ENCODE results near the gene DENND2C.

Gene DENND2C

DNA sequence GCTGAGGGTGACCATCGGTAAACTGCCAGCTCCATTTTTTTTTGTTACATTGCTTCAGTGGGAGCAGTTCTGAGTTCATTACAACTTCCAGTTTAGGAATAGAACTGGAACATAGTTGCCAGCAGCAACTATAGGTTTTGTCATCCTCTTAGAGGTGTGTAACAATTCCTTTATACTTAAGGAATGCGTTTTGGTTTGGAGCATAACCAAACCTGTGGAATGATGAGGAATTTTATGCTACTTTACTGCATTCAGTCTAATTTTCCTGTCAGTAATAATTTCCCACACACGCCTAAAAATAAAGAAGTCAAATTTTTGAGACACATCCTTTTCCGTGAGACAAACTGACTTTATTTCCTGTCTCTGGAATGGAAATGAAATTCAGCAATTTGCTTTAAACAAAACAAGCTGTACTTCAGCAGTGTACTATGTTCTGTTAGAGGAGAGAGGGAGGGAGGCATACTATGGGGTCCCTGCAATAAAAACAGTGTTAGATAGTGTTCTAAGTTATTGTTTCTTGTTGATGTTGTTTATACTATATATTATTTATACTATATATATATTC lies 30.3 kb upstream of the DENND2C start:
- Histone ChIP-seq H3K4me1 (ENCODE audit: insufficient read depth, low read length) (no peaks in the 10 kb centered on the region), H3K27ac (ENCODE audit: low read length) (no peak overlapping the region), H3K9ac (ENCODE audit: low read depth, low read length) (no peak overlapping the region), H3K4me3 (ENCODE audit: low read length) (no peak overlapping the region), H3K9me3 (ENCODE audit: insufficient read depth, low read depth, low read length) (no peaks in the 10 kb centered on the region), H3K36me3 (ENCODE audit: insufficient read depth, low read depth, low read length) (no peaks in the 10 kb centered on the region), H3K27me3 (ENCODE audit: insufficient read depth, low read length) (no peaks in the 10 kb centered on the region)

GRCh38 chr1:114696810-114697209 lies 27.0 kb upstream of the DENND2C start:
- Histone ChIP-seq H3K27me3 (ENCODE audit: insufficient read depth, low read length) (no peaks in the 10 kb centered on the region), H3K9me3 (ENCODE audit: insufficient read depth, low read depth, low read length) (no peaks in the 10 kb centered on the region), H3K4me1 (ENCODE audit: insufficient read depth, low read length) (no peaks in the 10 kb centered on the region), H3K4me3 (ENCODE audit: low read length) (no peak overlapping the region), H3K36me3 (ENCODE audit: insufficient read depth, low read depth, low read length) (no peaks in the 10 kb centered on the region), H3K9ac (ENCODE audit: low read depth, low read length) (no peak overlapping the region), H3K27ac (ENCODE audit: low read length) (no peak overlapping the region)

DNA sequence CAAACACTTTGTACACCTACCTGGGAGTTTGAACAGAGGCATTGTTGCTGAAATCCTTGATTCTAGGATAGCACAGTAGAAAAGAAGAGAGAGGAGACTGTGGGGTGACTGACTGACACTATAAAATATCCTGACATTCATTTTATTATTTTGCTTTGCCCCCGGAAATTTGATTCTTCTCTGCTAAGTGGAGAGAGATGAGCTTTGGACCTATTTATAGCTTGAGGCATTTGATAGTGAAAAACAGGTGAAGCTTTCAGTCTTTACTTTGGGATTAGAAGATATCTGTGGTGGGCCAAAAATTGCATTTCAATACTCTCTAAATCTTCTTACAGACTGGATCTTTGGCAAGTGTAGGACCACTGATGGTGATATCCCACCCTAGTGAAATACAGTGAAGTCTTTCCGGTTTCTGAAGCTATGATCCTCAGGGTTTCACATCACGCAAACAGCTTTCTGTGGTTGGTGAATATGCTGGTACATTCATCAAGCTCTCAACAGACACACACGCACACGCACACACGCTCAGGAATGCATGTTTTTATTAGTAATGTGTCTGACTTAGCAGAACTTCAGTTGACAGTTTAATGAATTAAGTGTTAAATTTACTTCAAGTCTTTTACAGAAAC lies 25.7 kb upstream of the DENND2C start, which contains the start of gene AMPD1:
TSS of gene AMPD1 (minus strand) at position 117 of the 629 bp plus-strand sequence. CDS start at position 42, 75 bp downstream.
- Histone ChIP-seq H3K9ac (ENCODE audit: low read depth, low read length) (no peak within 1 kb of the TSS), H3K36me3 (ENCODE audit: insufficient read depth, low read depth, low read length) (no peaks in the 10 kb centered on the region), H3K4me1 (ENCODE audit: insufficient read depth, low read length) (no peaks in the 10 kb centered on the region), H3K27me3 (ENCODE audit: insufficient read depth, low read length) (no peaks in the 10 kb centered on the region), H3K9me3 (ENCODE audit: insufficient read depth, low read depth, low read length) (no peaks in the 10 kb centered on the region), H3K4me3 (ENCODE audit: low read length) (no peak within 1 kb of the TSS), H3K27ac (ENCODE audit: low read length) (no peak within 1 kb of the TSS)

- no peaks in the 10 kb centered on the region for H3K9me3 ChIP-seq (ENCODE audit: insufficient read depth, low read depth, low read length)
- H3K4me1 ChIP-seq (ENCODE audit: insufficient read depth, low read length), result no peaks in the 10 kb centered on the region
- H3K27ac ChIP-seq (ENCODE audit: low read length), result no peak overlapping the region
- no peaks in the 10 kb centered on the region for H3K36me3 ChIP-seq (ENCODE audit: insufficient read depth, low read depth, low read length)
- H3K9ac ChIP-seq (ENCODE audit: low read depth, low read length), result no peak overlapping the region
- no peaks in the 10 kb centered on the region for H3K27me3 ChIP-seq (ENCODE audit: insufficient read depth, low read length)
- H3K4me3 ChIP-seq (ENCODE audit: low read length), result no peak overlapping the region
Measured at GRCh38 chr1:114694540-114695310, 24.9 kb upstream of the DENND2C start.

DNA sequence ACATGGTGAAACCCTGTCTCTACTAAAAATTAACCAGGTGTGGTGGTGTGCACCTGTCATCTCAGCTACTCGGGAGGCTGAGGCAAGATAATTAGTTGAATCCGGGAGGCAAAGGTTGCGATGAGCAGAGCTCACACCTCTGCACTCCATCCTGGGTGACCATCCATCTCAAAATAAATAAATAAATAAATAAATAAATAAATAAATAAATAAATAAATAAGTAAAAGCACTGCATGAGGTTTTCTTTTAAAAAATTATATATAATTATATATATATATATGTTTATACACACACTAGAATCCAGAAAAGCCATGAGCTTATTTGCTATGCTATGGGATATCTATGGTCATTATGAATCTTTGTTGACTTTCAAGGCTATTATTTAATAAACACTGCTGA lies 23.1 kb upstream of the DENND2C start:
- Histone ChIP-seq H3K27me3 (ENCODE audit: insufficient read depth, low read length) (no peaks in the 10 kb centered on the region), H3K27ac (ENCODE audit: low read length) (no peak overlapping the region), H3K9ac (ENCODE audit: low read depth, low read length) (no peak overlapping the region), H3K9me3 (ENCODE audit: insufficient read depth, low read depth, low read length) (no peaks in the 10 kb centered on the region), H3K36me3 (ENCODE audit: insufficient read depth, low read depth, low read length) (no peaks in the 10 kb centered on the region), H3K4me1 (ENCODE audit: insufficient read depth, low read length) (no peaks in the 10 kb centered on the region), H3K4me3 (ENCODE audit: low read length) (no peak overlapping the region)

DNA sequence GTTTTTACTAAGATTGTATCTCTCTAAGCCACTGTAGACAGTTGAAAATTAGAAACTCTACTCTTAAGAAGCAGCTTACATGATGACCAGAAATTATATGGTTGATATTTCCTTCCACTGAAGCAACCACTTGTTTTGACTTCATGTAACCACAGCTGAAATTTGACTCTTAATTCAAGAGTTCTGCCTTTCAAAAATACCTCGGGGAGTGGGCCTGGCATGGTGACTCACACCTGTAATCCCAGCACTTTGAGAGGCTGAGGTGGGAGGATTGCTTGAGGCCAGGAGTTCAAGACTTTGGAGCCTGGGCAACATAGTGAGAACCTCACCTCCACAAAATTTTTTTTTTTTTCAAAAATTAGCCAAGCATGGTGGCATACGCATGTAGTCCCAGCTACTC lies 21.2 kb upstream of the DENND2C start:
- no peak overlapping the region for H3K27ac ChIP-seq (ENCODE audit: low read length)
- H3K27me3 ChIP-seq (ENCODE audit: insufficient read depth, low read length), result no peaks in the 10 kb centered on the region; the same call in 1 of the 2 replicates
- no peak overlapping the region for H3K9ac ChIP-seq (ENCODE audit: low read depth, low read length)
- no peak overlapping the region for H3K4me3 ChIP-seq (ENCODE audit: low read length)
- no peaks in the 10 kb centered on the region for H3K36me3 ChIP-seq (ENCODE audit: insufficient read depth, low read depth, low read length)
- no peaks in the 10 kb centered on the region for H3K4me1 ChIP-seq (ENCODE audit: insufficient read depth, low read length)
- H3K9me3 ChIP-seq (ENCODE audit: insufficient read depth, low read depth, low read length), result no peaks in the 10 kb centered on the region

DNA sequence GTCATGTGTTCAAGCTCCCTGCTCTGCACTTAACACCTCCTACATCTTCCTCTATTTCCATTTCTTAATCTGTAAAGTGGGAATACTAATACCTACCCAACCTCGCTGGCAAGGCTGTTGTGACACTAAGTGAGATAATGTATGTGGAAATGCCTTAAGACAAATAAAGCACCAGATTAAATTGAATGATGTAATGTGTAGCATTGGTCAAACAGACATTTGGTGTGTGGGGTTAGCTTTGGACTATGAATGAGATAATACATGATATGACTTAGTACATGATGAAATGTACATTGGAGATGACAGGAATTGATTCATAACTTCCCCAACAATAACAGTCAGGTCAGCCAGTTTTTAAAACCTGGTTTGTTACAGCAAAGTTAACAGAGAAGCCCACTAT lies 20.3 kb upstream of the DENND2C start:
- Histone ChIP-seq H3K27ac (ENCODE audit: low read length) (no peak overlapping the region), H3K9ac (ENCODE audit: low read depth, low read length) (no peak overlapping the region), H3K4me1 (ENCODE audit: insufficient read depth, low read length) (no peaks in the 10 kb centered on the region), H3K36me3 (ENCODE audit: insufficient read depth, low read depth, low read length) (no peaks in the 10 kb centered on the region), H3K27me3 (ENCODE audit: insufficient read depth, low read length) (no peaks in the 10 kb centered on the region; the same call in 1 of the 2 replicates), H3K9me3 (ENCODE audit: insufficient read depth, low read depth, low read length) (no peaks in the 10 kb centered on the region), H3K4me3 (ENCODE audit: low read length) (no peak overlapping the region)

GRCh38 chr1:114688526-114688925 lies 18.7 kb upstream of the DENND2C start:
- Histone ChIP-seq H3K4me1 (ENCODE audit: insufficient read depth, low read length) (no peaks in the 10 kb centered on the region), H3K4me3 (ENCODE audit: low read length) (no peak overlapping the region), H3K9me3 (ENCODE audit: insufficient read depth, low read depth, low read length) (no peaks in the 10 kb centered on the region), H3K36me3 (ENCODE audit: insufficient read depth, low read depth, low read length) (no peaks in the 10 kb centered on the region), H3K27me3 (ENCODE audit: insufficient read depth, low read length) (no peaks in the 10 kb centered on the region; the same call in 1 of the 2 replicates), H3K27ac (ENCODE audit: low read length) (no peak overlapping the region), H3K9ac (ENCODE audit: low read depth, low read length) (no peak overlapping the region)

GRCh38 chr1:114685851-114686250 lies 16.0 kb upstream of the DENND2C start:
- no peaks in the 10 kb centered on the region for H3K9me3 ChIP-seq (ENCODE audit: insufficient read depth, low read depth, low read length)
- H3K36me3 ChIP-seq (ENCODE audit: insufficient read depth, low read depth, low read length), result no peaks in the 10 kb centered on the region
- H3K4me1 ChIP-seq (ENCODE audit: insufficient read depth, low read length), result no peaks in the 10 kb centered on the region
- H3K27ac ChIP-seq (ENCODE audit: low read length), result no peak overlapping the region
- no peaks in the 10 kb centered on the region; the same call in 1 of the 2 replicates for H3K27me3 ChIP-seq (ENCODE audit: insufficient read depth, low read length)
- no peak overlapping the region for H3K9ac ChIP-seq (ENCODE audit: low read depth, low read length)
- no peak overlapping the region for H3K4me3 ChIP-seq (ENCODE audit: low read length)

DNA sequence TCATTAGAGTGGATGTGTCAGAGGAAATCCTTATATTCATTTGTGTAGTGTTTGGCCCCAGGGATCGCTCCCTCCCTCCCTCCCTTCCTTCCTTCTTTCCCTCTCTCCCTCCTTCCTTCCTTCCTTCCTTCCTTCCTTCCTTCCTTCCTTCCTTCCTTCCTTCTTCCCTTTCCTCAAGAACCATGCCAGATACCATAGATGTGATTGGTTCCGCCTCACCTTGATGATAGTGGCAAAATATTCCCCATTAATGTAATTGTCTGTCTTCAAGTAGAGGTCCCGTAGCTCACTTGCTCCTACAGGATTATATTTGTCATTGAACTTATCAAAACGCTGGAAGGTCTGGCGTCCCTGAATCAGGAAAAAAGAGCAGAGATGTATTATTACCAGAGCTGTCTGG lies 7.8 kb upstream of the DENND2C start:
- Histone ChIP-seq H3K9me3 (ENCODE audit: insufficient read depth, low read depth, low read length) (no peaks in the 10 kb centered on the region; the same call in 1 of the 2 replicates), H3K27me3 (ENCODE audit: insufficient read depth, low read length) (peaks cover 14% of the 10 kb centered on the region; the same call in 1 of the 2 replicates), H3K27ac (ENCODE audit: low read length) (no peak overlapping the region), H3K9ac (ENCODE audit: low read depth, low read length) (no peak overlapping the region), H3K36me3 (ENCODE audit: insufficient read depth, low read depth, low read length) (no peaks in the 10 kb centered on the region), H3K4me3 (ENCODE audit: low read length) (no peak overlapping the region), H3K4me1 (ENCODE audit: insufficient read depth, low read length) (no peaks in the 10 kb centered on the region)

DNA sequence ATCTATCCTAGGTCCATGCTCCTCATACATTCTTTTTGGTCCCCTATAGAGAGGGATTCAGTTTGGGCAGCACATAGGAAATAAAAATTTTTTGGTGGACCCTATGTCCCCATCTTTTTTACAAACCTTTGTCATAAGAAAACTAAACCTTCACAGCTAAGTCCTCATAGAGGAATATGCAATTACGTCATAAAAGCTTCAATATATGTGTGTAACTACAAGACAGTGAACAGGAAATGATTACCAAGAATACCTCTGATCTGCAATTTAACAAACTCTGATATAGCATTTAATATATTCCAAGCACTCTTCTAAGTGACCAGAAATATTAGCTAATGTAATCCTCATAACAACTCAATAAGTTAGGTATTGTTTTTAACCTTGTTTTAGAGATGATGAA lies 6.3 kb upstream of the DENND2C start:
- Histone ChIP-seq H3K36me3 (ENCODE audit: insufficient read depth, low read depth, low read length) (no peaks in the 10 kb centered on the region), H3K27me3 (ENCODE audit: insufficient read depth, low read length) (peaks cover 26% of the 10 kb centered on the region), H3K4me3 (ENCODE audit: low read length) (no peak overlapping the region), H3K9ac (ENCODE audit: low read depth, low read length) (no peak overlapping the region), H3K27ac (ENCODE audit: low read length) (no peak overlapping the region), H3K9me3 (ENCODE audit: insufficient read depth, low read depth, low read length) (no peaks in the 10 kb centered on the region; the same call in 1 of the 2 replicates), H3K4me1 (ENCODE audit: insufficient read depth, low read length) (no peaks in the 10 kb centered on the region)

DNA sequence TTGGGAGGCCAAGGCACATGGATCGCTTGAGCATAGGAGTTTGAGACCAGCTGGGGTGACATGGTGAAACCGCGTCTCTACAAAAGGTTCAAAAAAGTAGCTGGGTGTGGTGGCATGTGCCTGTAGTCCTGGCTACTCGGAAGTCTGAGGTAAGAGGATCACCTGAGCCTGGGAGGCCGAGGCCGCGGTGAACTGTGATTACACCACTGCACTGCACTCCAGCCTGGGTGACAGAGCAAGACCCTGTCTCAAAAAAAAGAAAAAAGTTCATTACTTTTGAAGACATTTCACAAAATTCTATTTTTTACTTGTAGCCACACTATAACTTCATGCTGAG lies 2.1 kb upstream of the DENND2C start:
- H3K9ac ChIP-seq (ENCODE audit: low read depth, low read length), result no peak overlapping the region
- H3K27me3 ChIP-seq (ENCODE audit: insufficient read depth, low read length), result peaks cover 47% of the 10 kb centered on the region
- no peak overlapping the region for H3K4me3 ChIP-seq (ENCODE audit: low read length)
- no peaks in the 10 kb centered on the region for H3K36me3 ChIP-seq (ENCODE audit: insufficient read depth, low read depth, low read length)
- H3K27ac ChIP-seq (ENCODE audit: low read length), result no peak overlapping the region
- peaks cover 6% of the 10 kb centered on the region; the same call in 1 of the 2 replicates for H3K4me1 ChIP-seq (ENCODE audit: insufficient read depth, low read length)
- H3K9me3 ChIP-seq (ENCODE audit: insufficient read depth, low read depth, low read length), result no peaks in the 10 kb centered on the region; the same call in 1 of the 2 replicates
